Lung (tissue), 12 donors: ENCODE measurements around the gene ATP13A2. TPM values are rescaled to one million over a fixed set of nuclear protein-coding genes. Genes with fewer than 3 reads are reported as not detected.
A peak's percentile ranks its signal among the peaks of the same experiment; 100 is the strongest.

Experiments used
- ATAC-seq: fragments of 200-7000 bp; cut with Tn5 transposase; one replicate; pipeline ENCODE4 v1.9.1; 2020; ENCODE audit warnings: moderate number of reproducible peaks; ENCODE audit not compliant: insufficient read depth, low FRiP score
- DNase-seq, 3 donors: peaks; one replicate each; pipeline ENCODE4 v3.0.0-alpha.2; 2013 to 2017
- H3K27ac ChIP-seq, 2 donors: one replicate each; pipeline ENCODE4 v1.5.1; 2013; ENCODE audit warnings: mild to moderate bottlenecking in 2 of 2, moderate library complexity in 2 of 2, control low read depth in 1 of 2, inconsistent platforms in 1 of 2, low read depth in 1 of 2, low read length in 1 of 2
- H3K27me3 ChIP-seq, 3 donors: one replicate each; pipeline ENCODE4 v1.5.1; 2013; ENCODE audit warnings: low read length in 2 of 3; ENCODE audit not compliant: control insufficient read depth in 3 of 3, insufficient read depth in 3 of 3
- H3K36me3 ChIP-seq, 4 donors: one replicate each; pipeline ENCODE4 v1.5.1; 2013; ENCODE audit warnings: low read length in 4 of 4, mild to moderate bottlenecking in 1 of 4, moderate library complexity in 1 of 4; ENCODE audit not compliant: control insufficient read depth in 4 of 4, insufficient read depth in 4 of 4
- H3K4me1 ChIP-seq, 5 donors: one replicate each; pipeline ENCODE4 v1.5.1; 2013; ENCODE audit warnings: low read length in 5 of 5, mild to moderate bottlenecking in 2 of 5, moderate library complexity in 1 of 5; ENCODE audit not compliant: control insufficient read depth in 5 of 5, insufficient read depth in 5 of 5
- H3K4me3 ChIP-seq: one replicate; pipeline ENCODE4 v1.5.1; 2013; ENCODE audit warnings: mild to moderate bottlenecking, control low read depth, moderate library complexity
- H3K9ac ChIP-seq, 2 donors: one replicate each; pipeline ENCODE4 v1.5.1; 2013; ENCODE audit warnings: low read length in 2 of 2, control low read depth in 1 of 2; ENCODE audit not compliant: insufficient read depth in 1 of 2
- H3K9me3 ChIP-seq, 4 donors: one replicate each; pipeline ENCODE4 v1.5.1; 2013; ENCODE audit warnings: low read length in 3 of 4, mild to moderate bottlenecking in 1 of 4, moderate library complexity in 1 of 4; ENCODE audit not compliant: control insufficient read depth in 4 of 4, insufficient read depth in 3 of 4
- CTCF ChIP-seq: IDR thresholded peaks from 2 replicates; pipeline ENCODE4 v1.5.1; 2012; ENCODE audit warnings: mild to moderate bottlenecking; ENCODE audit errors: control extremely low read depth, extremely low read depth
- WGBS, 2 donors: extraction: QIAGEN DNeasy Blood & Tissue Kit; methylation state at CpG; one replicate each; pipeline ENCODE4 v1.1.7; 2013; 5-methylcytosine and 5-hydroxymethylcytosine counted together
- polyA plus RNA-seq, 2 donors: library from polyadenylated mRNA; stranded (reverse); fragments of 200-250 nt; gene quantifications; one replicate each; pipeline ENCODE4 v1.2.1, GENCODE V29; 2013
- total RNA-seq, 2 donors: library from RNA; depleted of rRNA in 1 of 2; stranded (reverse); fragments of >200 nt in 1 of 2; gene quantifications; one replicate each; pipeline ENCODE4 v1.2.1, GENCODE V29; 2014 to 2021
- donor health status: control.
- donor health status: control.
- donor health status: Bipolar disorder and iron deficiency.
- donor health status: healthy.
- donor health status: DM: yes; HTN: yes; CAD: no.

Gene ATP13A2
- total and polyA plus RNA-seq, 4 donors: 20.2 to 50.6 (median 33.3) TPM

- H3K9me3 ChIP-seq: no peaks in the 10 kb centered on the region
- peaks cover 0 to 19% (median 2%) of the 10 kb centered on the region in 4 donors for H3K36me3 ChIP-seq
- no peak overlapping the region for H3K9ac ChIP-seq
- no peaks in the 10 kb centered on the region for H3K27me3 ChIP-seq
- H3K27ac ChIP-seq: peak overlapping the region in 1 of 2 donors; percentile 5
- DNase-seq (no peak), ATAC-seq (no peak)
- H3K4me3 ChIP-seq: no peak overlapping the region
- TF ChIP-seq CTCF: no peak
- H3K4me1 ChIP-seq: peaks cover 0 to 28% (median 11%) of the 10 kb centered on the region in 5 donors
- WGBS, 2 donors: 79 to 94% methylated on average over 4 of the region's 4 CpGs
Measured at GRCh38 chr1:16978139-16978538, 33.6 kb downstream of the ATP13A2 start.

DNA sequence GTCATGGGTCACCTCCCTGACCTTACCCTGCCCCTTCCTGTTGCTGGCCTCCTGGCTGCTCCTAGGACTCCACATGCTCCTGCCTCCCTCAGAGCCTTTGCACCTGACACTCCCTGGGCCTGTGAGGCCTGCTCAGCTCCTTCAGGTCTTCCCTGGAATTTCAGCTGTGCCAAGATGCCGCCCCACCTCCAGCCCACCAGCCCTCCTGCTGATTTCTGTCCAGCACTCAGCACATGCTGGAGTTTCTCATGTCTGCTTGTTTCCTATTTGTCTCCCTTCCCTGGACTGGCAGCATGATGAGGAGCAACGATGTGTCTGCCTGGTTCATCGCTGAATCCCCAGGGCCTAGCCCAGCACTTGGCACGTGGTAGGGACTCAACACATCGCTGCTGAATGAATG, 34.4 kb downstream of the ATP13A2 start:
- DNase-seq (no peak), ATAC-seq (no peak)
- H3K36me3 ChIP-seq: peaks cover 0 to 21% (median 2%) of the 10 kb centered on the region in 4 donors
- H3K9ac ChIP-seq: no peak overlapping the region
- no peaks in the 10 kb centered on the region for H3K27me3 ChIP-seq
- WGBS, 2 donors: 94 to 97% methylated on average over 5 of the region's 5 CpGs
- no peak overlapping the region for H3K4me3 ChIP-seq
- no peak overlapping the region for H3K27ac ChIP-seq
- peaks cover 0 to 27% (median 11%) of the 10 kb centered on the region in 5 donors for H3K4me1 ChIP-seq
- TF ChIP-seq CTCF: no peak
- H3K9me3 ChIP-seq: no peaks in the 10 kb centered on the region

GRCh38 chr1:16976966-16977365, 34.8 kb downstream of the ATP13A2 start:
- no peak overlapping the region for H3K9ac ChIP-seq
- H3K4me3 ChIP-seq: no peak overlapping the region
- peaks cover 0 to 21% (median 2%) of the 10 kb centered on the region in 4 donors for H3K36me3 ChIP-seq
- no peak for ATAC-seq
- peaks cover 0 to 32% (median 11%) of the 10 kb centered on the region in 5 donors for H3K4me1 ChIP-seq
- no peak overlapping the region for H3K27ac ChIP-seq
- no peak for TF ChIP-seq CTCF
- H3K27me3 ChIP-seq: no peaks in the 10 kb centered on the region
- DNase-seq: no peak
- no peaks in the 10 kb centered on the region for H3K9me3 ChIP-seq
- 86 to 89% methylated on average over 16 of the region's 16 CpGs for WGBS, 2 donors

GRCh38 chr1:16975838-16976237, 35.9 kb downstream of the ATP13A2 start:
- Histone ChIP-seq H3K4me3 (no peak overlapping the region), H3K27me3 (no peaks in the 10 kb centered on the region), H3K27ac (no peak overlapping the region), H3K9me3 (no peaks in the 10 kb centered on the region), H3K9ac (no peak overlapping the region), H3K36me3 (peaks cover 0 to 21% (median 3%) of the 10 kb centered on the region in 4 donors), H3K4me1 (peaks cover 0 to 34% (median 10%) of the 10 kb centered on the region in 5 donors)
- 90% methylated on average over 14 of the region's 14 CpGs for WGBS, 2 donors
- no peak for TF ChIP-seq CTCF
- ATAC-seq: no peak
- no peak for DNase-seq
